ENCODE data around the gene HDGFL3.
A peak's percentile ranks its signal among the peaks of the same experiment; 100 is the strongest.
"Not testable (repeated sequence)": the region's sequence is repeated elsewhere in the genome, so short reads cannot be mapped to it uniquely, and the experiment has no call there.

HDGFL3 gene

DNA sequence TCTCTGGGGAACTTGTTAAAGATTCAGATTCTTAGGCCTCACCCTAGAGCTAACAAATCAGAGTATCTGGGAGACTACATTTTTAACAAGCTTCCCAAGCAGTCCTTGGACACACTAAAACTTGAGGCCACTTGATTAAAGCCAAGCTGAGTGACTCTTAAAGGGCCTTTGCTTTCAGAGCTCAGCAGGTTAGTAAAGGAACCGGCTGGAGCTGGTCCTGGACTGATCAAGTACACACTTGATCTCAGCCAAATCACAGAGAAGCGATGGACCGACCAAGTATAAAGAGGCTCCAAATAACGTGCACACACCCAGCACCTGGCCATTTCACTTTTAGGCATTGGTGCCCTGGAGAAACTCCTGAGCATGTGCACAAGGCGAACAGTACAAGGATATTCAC is 113.0 kb downstream of the HDGFL3 start:
- no peak for DNase-seq

- DNase-seq, result peak; percentile 47
Measured at GRCh38 chr15:83092309-83092976, 115.2 kb downstream of the HDGFL3 start.

- DNase-seq, result not testable (repeated sequence)
Measured at GRCh38 chr15:83091965-83092308, 115.7 kb downstream of the HDGFL3 start.

- no peak for DNase-seq
Measured at GRCh38 chr15:83090465-83090864, 117.2 kb downstream of the HDGFL3 start.

DNA sequence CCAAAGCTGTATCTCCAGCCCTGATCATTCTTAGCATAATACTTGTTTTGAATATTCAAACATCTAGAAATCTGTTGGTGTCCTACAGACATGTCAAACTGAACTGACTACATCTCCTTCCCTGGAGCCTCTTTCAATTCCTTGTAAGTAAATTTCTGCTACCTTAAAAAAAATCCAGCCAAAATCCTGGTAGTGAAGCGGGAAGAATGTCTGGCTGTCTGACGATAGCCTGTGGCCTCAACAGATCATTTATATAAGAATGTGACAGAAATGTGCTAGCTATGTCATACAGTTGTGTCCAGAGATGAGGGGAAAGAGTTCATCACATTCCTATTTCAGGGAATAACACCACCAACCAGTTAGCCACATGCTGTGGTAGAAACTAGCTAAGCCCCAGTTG is 118.7 kb downstream of the HDGFL3 start:
- DNase-seq, result no peak

DNA sequence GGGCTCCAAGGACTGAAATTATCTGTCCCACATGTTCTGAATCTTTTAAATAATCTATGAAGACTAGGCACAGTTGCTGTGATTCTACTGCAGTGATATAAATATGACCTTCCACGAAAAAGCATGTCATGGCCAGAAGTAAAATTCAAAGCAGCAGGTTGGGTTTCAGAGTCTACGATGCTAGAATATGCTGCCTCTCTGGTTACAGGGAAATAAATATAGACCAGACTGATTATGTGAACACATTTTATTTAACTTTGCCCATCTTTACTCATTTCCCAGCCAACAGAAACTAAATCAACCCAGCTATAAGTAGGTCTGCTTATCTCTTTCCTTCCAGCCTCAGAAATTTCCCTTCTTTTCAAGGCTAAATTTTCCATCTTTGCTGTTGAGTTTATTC is 120.0 kb downstream of the HDGFL3 start:
- DNase-seq, result no peak

GRCh38 chr15:83085864-83086552 is 121.6 kb downstream of the HDGFL3 start:
- DNase-seq, result not testable (repeated sequence)

- DNase-seq, result not testable (repeated sequence)
Measured at GRCh38 chr15:83085461-83085860, 122.2 kb downstream of the HDGFL3 start.

DNA sequence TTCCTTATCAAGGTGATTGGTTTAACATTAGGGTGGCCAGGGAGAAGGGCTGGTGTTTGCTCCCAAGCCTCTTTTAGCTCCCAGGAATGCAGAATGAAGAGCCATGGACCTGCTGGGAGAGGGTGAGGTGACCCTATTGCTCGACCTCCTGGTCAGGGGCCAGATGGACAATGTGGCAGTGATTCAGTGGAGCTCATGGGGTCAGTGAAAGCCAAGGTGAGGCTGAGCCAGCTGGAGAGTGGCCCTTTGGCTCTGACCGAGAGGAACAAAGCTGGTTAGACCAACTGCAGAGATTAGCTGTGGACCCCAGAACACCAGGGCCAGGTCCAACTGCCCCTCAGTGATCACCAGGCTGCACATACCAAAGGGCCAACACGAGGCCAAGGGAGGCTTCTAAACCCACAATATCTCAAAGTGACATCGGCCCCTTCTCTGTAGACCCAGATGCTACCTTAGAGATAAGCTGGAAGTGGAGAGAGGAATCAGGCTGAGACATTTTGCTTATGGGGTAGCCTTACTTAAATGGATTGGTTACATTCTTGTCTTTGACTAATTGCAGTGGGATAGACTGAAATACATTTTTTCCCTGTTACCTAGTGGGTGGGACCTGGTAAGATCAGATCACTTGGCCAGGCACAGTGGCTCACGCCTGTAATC is 124.8 kb downstream of the HDGFL3 start:
- DNase-seq, result no peak

GRCh38 chr15:83081256-83082014 is 126.2 kb downstream of the HDGFL3 start:
- no peak for DNase-seq

DNA sequence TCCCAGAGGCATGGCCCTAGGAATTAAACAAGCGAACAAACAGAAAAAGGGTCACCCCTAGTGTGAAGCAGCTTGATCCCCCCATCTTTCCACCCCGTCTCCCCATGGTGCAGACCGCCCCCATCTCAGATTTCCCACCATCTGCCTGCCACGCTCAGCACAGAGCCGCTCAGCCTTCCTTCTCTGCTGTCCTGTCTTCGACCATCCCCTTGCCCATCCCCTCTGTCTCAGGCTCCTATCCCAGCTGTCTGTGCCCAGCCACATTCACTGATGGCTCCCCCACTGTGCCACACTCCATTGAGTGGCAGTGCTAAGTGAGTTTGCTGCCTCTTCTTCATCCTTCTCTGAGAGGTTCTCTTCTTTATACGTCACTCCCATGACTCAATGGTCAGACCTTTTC is 128.9 kb downstream of the HDGFL3 start:
- no peak for DNase-seq

All from CD4-positive, alpha-beta T cell treated with Interleukin-15 for 1 hour (primary cell).